Mucosa of descending colon (tissue), 3 donors: Measurements from ENCODE around the gene UBE2J2. TPM values are rescaled to one million over a fixed set of nuclear protein-coding genes. Genes with fewer than 3 reads are reported as not detected.
"Not testable (repeated sequence)": the region's sequence is repeated elsewhere in the genome, so short reads cannot be mapped to it uniquely, and the experiment has no call there.

Experiments used
- ATAC-seq: fragments of 200-7000 bp; cut with Tn5 transposase; one replicate; pipeline ENCODE4 v1.9.1; 2020; ENCODE audit warnings: mild to moderate bottlenecking, moderate library complexity
- DNase-seq, 3 donors: peaks; one replicate each; pipeline ENCODE4 v3.0.0-alpha.2; 2020
- H3K36me3 ChIP-seq: fragments of 200-600 bp; one replicate; pipeline ENCODE4 v1.8.0; 2021; ENCODE audit warnings: low read depth, mild to moderate bottlenecking
- H3K4me1 ChIP-seq: fragments of 200-600 bp; one replicate; pipeline ENCODE4 v1.8.0; 2021; ENCODE audit warnings: low read depth, mild to moderate bottlenecking
- H3K4me3 ChIP-seq: fragments of 200-600 bp; one replicate; pipeline ENCODE4 v1.8.0; 2021; ENCODE audit warnings: mild to moderate bottlenecking
- H3K9me3 ChIP-seq: fragments of 200-600 bp; one replicate; pipeline ENCODE4 v1.8.0; 2021; ENCODE audit warnings: mild to moderate bottlenecking
- intact Hi-C, 2 donors: fragments of 100-400 bp; cut with DNase I in 1 of 2; cut with micrococcal nuclease in 1 of 2; formaldehyde crosslinking; loops; one replicate each; pipeline versions ENCODE4 v1.11.0 to v1.11.1; 2022; cut with DNase I, micrococcal nuclease
- total RNA-seq, 3 donors: library from RNA; stranded (reverse); fragmentation: NEBNext Ultra II Directional in 2 of 3; extraction: Animal tissue kit (Norgen Biotek cat#: 25700) in 2 of 3; gene quantifications; one replicate each; pipeline versions ENCODE4 v1.2.1 to v1.2.4, GENCODE V29; 2021 to 2023
- TF ChIP-seq, protein P1 (sequence below): fragments of 200-600 bp; IDR thresholded peaks from one replicate; pipeline ENCODE4 v1.8.0; 2022; ENCODE audit warnings: antibody characterized with exemption, mild to moderate bottlenecking
- donor health status: DM: no; HTN: no; CAD: no; lungs with moderate emphysema.
- donor health status: DM: no; HTN: no; CAD: no.
- donor health status: DM: no; HTN: yes; CAD: no.

The UBE2J2 gene
- total RNA-seq, 3 donors from 2014 or later = 49.8 to 65.8 (median 61.1) TPM

DNA sequence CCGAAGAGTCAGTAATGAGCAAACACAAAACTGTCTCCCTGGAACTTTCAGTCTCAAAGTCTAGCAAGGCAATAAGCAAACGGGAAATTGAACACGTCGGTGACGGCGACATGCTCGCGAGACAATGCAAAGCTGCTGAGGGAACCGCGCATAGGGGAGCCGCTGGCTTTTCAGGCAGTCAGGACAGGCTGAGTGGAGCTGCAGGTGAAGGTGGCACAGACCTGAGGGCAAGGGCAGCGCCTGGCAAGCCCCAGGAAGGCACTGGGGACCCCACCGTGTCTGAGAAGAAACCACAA, 45.9 kb upstream of the UBE2J2 start:
- ATAC-seq (no peak), DNase-seq (no peak)
- H3K9me3 ChIP-seq = no peaks in the 10 kb centered on the region
- TF ChIP-seq, protein P1, sequence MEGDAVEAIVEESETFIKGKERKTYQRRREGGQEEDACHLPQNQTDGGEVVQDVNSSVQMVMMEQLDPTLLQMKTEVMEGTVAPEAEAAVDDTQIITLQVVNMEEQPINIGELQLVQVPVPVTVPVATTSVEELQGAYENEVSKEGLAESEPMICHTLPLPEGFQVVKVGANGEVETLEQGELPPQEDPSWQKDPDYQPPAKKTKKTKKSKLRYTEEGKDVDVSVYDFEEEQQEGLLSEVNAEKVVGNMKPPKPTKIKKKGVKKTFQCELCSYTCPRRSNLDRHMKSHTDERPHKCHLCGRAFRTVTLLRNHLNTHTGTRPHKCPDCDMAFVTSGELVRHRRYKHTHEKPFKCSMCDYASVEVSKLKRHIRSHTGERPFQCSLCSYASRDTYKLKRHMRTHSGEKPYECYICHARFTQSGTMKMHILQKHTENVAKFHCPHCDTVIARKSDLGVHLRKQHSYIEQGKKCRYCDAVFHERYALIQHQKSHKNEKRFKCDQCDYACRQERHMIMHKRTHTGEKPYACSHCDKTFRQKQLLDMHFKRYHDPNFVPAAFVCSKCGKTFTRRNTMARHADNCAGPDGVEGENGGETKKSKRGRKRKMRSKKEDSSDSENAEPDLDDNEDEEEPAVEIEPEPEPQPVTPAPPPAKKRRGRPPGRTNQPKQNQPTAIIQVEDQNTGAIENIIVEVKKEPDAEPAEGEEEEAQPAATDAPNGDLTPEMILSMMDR = no peak
- peaks cover 10% of the 10 kb centered on the region for H3K4me1 ChIP-seq
- intact Hi-C loops = no loop called here
- H3K4me3 ChIP-seq = no peak overlapping the region
- peaks cover 3% of the 10 kb centered on the region for H3K36me3 ChIP-seq

DNA sequence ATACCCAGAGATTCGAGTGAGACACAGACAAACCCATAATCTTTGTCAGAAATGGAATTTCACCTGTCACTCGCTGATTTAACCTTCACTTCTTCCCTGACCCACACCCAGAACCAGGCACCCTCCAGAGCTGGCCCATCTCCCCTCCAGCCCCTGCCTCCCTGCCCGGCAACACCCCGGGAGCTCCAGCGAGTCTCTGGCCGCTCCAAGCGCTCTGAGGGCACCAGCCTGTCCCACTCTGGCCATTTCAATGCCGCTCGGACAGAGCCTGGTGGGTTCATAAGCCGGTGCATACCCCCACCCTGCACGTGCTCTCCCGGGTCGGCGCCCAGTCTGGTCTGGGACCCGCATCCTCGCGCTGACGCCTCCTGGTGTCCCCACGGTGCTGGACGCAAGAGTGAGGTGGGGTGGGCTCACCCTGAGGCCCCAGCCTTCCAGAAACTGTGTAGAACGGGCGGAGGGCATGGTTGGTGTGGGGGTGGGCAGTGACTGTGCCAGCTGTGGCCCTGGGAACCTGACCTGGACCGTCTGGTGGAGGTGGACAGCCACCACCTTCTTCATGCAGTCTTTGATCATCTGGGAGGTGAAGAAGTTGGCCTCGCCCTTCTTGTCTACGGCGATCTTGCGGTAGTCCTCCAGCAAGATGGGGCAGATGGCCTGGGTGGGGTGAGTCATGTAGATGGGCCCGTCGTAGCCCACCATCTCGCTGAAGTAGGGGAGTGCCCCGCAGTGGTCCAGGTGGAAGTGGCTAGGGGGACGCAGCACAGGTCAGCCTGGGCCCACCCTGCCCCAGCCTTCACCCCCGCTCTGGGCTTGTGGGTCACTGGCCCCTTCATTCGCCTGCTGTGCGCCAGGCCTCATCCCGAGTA, 45.4 kb upstream of the UBE2J2 start:
- peaks cover 10% of the 10 kb centered on the region for H3K4me1 ChIP-seq

DNA sequence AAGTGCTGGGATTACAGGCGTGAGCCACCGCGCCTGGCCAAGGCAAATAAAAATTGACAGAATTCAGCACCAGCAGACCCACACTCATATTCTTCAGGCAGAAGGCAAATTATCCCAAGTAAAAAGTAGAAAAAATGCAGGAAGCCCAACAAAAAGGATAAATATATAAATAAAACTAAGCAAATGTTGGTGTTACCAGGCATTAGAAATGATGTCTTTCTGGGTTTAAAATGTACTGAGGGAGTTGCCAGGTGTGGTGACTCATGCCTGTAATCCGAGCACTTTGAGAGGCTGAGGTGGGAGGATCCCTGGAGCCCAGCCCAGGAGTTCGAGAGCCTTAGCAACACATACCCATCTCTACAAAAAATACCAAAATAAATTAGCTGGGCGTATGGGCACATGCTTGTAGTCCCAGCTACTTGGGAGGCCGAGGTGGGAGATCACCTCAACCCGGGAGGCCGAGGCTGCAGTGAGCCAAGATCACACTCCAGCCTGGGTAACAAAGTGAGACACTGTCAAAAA, 44.5 kb upstream of the UBE2J2 start:
- ATAC-seq = peak; percentile 88
- TF ChIP-seq, protein P1 = no peak
- H3K4me3 ChIP-seq = no peak overlapping the region
- intact Hi-C loops = no loop called here
- H3K9me3 ChIP-seq = no peaks in the 10 kb centered on the region
- H3K4me1 ChIP-seq = peaks cover 6% of the 10 kb centered on the region
- peaks cover 4% of the 10 kb centered on the region for H3K36me3 ChIP-seq
- DNase-seq = peak in 2 of 3 donors; percentile 67 to 70

More for the DNA sequence above, 45.4 kb upstream of the UBE2J2 start:
- DNase-seq (no peak), ATAC-seq (no peak)
- Histone ChIP-seq H3K36me3 (no peaks in the 10 kb centered on the region), H3K9me3 (no peaks in the 10 kb centered on the region), H3K4me3 (no peak overlapping the region)
- intact Hi-C loops = no loop called here
- TF ChIP-seq, protein P1 = no peak

DNA sequence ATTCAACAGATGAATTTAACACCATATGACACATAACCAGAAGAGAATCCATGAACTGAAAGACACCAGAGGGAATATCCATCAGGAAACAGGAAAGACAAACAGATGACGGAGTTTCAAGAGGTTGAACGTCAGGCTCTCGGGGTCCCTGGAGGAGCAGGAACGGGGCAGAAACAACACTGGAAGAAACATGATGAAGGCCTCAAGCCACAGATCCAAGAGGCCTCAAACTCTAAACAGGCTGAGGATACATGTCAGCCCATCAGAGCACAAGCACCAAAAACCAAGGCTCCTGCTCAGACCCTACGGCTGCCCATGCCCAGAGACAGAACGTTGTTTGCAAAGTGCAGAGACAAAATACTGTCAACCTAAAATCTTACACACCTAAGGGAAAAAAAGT, 43.8 kb upstream of the UBE2J2 start:
- no peak for DNase-seq
- no peak for ATAC-seq
- intact Hi-C loops = no loop called here
- Histone ChIP-seq H3K9me3 (no peaks in the 10 kb centered on the region), H3K4me3 (no peak overlapping the region), H3K4me1 (no peaks in the 10 kb centered on the region), H3K36me3 (peaks cover 10% of the 10 kb centered on the region)
- TF ChIP-seq, protein P1 = no peak

DNA sequence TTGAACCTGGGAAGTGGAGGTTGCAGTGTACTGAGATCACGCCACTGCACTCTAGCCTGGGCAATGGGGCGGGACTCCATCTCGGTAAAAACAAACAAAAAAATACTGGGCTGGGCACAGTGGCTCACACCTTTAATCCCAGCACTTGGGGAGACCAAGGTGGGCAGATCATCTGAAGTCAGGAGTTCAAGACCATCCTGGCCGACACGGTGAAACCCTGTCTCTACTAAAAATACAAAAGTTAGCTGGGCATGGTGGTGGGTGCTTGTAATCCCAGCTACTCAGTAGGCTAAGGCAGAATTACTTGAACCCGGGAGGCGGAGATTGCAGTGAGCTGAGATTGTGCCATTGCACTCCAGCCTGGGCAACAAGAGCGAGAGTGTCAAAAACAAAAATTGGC, 42.5 kb upstream of the UBE2J2 start:
- intact Hi-C loops, ATAC-seq, DNase-seq, H3K4me1 ChIP-seq, H3K36me3 ChIP-seq, H3K9me3 ChIP-seq, H3K4me3 ChIP-seq: not testable (repeated sequence)

DNA sequence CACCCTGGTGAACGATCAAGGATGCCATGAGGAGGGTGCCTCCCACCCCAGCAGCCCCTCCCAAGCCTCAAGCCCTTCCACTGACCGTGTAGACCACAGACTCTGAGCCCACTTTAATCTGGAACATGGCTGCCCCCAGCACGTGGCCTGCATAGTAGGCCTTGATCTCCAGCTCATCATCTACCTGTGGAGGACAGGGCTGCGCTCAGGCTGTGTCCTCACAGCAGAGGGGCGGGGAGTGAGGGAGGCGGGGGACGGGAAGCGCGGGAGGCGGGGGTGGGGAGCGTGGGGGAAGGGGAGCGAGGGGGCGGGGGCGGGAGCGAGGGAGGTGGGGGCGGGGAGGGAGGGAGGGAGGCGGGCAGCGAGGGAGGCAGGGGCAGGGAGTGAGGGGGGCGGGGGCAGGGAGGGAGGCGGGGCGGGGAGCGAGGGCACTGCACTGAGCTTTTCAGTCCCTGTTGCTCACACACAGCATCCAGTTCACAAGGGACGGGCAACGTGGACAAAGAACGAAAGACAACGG, 41.8 kb upstream of the UBE2J2 start:
- no peak overlapping the region for H3K4me3 ChIP-seq
- H3K9me3 ChIP-seq = no peaks in the 10 kb centered on the region
- TF ChIP-seq, protein P1 = no peak
- no peaks in the 10 kb centered on the region for H3K4me1 ChIP-seq
- DNase-seq (no peak), ATAC-seq (no peak)
- intact Hi-C loops = no loop called here
- peaks cover 10% of the 10 kb centered on the region for H3K36me3 ChIP-seq
